HG02759 (cell line): ENCODE results near the gene FA2H.
A peak's percentile ranks its signal among the peaks of the same experiment; 100 is the strongest.
"Not testable (repeated sequence)": the region's sequence is repeated elsewhere in the genome, so short reads cannot be mapped to it uniquely, and the experiment has no call there.

ENCODE experiments used
- ATAC-seq: cut with Tn5 transposase; IDR thresholded peaks from one replicate; pipeline ENCODE4 v1.9.1; 2021; ENCODE audit warnings: mild to moderate bottlenecking, moderate library complexity; ENCODE audit not compliant: unreplicated experiment

Gene FA2H

DNA sequence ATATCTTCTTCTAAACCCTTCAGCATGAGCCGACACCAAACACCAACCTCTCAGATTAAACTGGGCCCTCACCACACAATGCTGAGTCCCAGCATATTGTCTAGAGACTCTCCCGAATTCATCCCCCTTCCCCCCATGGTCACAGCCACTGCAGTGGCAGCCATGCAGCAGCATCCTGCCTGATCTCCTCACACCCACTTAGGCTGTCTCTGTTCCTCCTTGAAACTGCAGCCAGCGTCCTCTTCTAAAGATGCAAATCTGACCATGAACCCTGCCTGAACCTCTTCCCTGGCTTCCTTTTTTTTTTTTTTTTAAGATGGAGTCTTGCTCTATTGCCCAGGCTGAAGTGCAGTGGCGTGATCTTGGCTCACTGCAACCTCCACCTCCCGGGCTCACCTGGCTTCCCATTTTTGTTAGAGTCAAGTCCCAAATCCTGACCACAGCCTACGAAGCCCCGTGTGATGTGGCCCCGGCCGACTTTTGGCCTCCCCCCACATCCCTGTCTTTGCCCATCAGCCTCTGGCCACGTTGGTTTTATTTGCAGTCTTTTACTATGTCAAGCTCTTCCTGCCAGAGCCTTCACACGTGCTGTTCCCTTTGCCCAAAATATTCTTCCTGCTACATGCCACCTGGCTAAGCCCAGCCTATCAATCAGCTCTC is 2.8 kb downstream of the FA2H start:
- ATAC-seq = peak; percentile 70

DNA sequence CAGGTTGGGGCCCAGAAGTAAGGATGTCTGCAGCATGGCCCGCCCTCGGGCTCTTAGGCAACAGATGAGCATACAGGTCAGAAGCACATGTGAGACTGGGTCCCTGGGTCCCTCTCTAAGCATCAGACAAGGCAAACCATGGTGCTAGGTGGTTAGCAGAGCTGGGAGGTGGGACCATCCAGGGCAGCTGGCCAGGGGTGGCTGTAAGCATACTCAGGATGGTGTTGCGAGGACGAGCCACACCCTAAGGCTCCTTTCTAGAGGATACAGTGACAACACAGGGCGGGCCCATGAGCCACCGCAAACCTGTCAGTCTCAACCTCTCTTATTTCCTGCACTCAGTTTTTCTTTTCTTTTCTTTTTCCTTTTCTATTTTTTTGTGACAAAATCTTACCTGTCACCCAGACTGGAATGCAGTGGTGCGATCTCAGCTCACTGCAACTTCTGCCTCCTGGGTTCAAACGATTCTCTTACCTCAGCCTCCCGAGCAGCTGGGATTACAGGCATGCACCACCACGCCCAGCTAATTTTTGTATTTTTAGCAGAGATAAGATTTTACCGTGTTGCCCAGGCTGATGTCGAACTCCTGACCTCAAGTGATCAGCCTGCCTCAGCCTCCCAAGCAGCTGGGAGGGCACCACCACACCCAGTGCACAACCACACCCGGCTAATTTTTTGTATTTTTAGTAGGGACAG is 3.6 kb downstream of the FA2H start:
- no peak for ATAC-seq

DNA sequence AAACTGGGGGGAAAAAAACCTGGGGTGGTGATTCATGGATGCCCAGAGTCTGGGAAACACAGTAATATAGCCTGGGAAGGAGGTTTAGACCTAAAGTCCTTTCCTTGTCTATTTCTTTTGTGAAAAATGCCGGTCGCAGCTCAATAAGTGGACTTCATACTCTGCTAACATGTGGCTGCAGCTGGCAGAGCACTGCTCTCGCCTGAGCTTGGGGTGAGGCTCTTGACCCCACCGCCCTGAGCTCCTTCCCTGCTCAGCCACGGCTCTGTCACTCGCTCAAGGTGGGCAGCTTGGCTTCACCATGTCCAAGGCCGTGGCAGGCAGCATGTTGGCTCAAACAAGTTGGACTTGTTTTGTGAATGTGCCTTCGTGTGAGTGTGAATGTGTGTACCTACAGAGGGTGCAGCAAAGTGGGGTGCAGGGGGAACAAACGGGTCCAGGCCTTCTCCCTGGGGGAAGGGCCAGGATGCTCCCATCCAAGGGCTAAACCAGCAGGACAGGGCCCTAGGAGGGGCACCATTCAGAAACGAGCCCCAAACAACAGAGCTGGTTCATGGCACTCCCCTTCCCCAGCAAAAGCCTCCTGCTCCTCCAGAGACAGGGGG is 4.9 kb downstream of the FA2H start:
- no peak for ATAC-seq

DNA sequence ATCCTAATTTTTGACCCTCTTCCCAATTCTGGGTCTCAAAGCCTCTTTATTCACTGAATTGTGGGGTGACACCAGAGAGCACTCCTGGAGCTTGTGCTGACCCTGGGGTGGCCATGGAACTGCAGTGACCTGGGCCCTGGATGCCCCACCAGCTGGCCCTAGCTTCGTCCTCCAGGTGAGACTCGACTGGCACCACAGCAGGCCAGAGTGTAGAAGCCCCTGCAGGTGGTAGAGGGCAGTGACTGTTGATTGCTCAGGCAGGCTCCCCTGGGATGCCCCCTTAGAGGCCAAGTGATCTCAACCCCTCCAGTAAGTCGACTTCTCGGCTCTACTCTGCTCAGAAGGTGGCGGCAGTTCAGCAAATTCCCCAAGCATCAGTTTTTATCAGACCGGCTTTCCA is 6.4 kb downstream of the FA2H start:
- ATAC-seq = no peak

DNA sequence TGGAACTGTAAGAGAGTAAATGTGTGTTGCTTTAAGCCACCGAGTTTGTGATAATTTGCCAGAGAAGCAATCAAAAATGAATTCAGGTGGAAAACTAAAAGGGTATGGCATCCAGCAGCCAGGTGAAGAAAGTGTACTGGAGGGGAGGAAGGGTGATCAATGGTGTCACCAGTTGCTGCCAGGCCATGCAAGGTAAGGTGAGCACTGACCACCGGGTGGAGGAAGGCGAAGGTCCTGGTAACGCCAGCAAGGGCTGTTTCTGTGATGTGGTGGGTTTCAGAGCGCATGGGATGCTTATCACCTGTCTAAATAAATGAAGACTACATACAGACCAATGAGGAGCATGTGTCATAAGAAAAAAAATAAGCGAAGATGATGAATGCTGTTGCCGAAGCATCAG is 6.9 kb downstream of the FA2H start:
- no peak for ATAC-seq

DNA sequence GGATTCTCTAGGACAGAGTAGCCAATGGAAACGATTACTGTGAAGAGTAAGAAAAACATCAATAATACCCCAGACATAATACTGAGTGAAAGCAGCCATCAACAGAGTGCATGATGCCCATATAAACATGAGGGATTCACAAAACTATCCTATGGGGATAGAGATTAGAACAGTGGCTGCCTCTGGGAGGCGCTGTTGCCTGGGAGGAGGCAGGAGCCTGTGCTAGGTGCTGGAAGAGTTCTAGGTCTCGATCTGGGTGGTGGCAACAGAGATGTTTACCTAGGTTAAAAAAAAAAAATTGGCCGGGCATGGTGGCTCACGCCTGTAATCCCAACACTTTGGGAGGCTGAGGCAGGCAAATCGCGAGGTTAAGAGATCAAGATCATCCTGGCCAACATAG is 7.9 kb downstream of the FA2H start:
- ATAC-seq = no peak

DNA sequence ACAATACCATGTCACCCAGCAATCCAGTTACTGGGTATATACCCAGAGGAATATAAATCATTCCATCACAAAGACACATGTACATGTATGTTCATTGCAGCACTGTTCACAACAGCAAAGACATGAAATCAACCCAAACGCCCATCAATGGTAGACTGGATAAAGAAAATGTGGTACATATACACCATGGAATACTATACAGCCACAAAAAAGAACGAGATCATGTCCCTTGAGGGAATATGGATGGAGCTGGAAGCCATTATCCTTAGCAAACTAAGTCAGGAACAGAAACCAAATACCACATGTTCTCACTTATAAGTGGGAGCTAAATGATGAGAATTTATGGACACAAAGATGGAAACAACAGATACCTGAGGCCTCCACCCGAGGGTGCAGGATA is 10.4 kb downstream of the FA2H start:
- ATAC-seq = not testable (repeated sequence)

DNA sequence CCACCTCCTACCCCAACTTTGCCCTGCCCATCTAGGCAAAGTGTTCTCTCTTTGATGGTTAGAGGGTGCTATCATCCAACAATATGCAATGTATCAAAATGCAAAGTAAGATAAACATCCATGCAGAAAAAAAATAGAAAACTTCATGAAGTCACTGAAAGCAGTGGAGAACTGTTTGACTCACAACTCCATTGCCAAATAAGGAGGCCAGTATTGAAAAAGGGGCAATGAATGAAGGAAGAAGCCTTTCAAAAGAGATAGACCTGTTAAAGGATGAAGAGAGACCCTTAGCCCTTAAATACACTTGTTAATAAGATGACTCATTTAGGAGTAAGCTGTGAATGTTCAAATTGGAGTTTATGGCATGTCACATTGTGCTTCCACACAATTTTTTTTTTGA is 13.0 kb downstream of the FA2H start:
- ATAC-seq = no peak

DNA sequence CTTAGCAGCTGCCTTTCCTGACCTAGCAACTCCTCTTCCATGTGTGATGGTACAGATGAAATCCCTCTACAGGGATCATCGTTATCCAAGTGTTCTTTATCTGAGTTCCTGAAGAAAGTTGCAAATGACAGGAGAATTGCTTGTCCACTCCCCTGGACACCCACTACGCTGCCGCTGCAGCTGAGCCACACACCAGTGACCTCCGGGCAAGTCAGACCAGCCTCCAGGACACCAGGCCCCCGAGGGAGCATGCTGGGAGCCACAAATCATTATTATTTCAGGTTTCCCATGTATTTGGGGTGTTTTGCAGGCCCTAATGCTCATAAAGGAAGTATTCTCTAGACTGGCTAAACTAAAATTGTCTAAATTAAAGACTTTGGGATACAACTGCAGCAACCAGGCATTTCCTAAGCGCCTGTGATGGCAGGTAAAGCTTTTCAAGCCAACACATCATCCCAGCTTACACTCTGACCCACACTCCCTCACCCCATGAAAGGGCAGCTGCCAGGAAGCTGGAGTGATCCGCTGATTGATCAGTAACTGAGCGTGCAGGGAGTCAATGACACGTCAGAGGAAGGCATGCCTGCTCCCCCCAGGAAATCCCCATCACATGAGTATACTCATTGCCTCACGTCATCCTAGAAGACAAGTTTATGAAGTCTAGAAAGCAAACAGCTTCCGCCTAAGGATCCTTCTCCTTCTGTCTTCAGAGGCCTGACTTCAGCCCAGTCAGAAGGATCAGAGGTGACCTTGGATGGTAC is 14.4 kb downstream of the FA2H start:
- no peak for ATAC-seq

DNA sequence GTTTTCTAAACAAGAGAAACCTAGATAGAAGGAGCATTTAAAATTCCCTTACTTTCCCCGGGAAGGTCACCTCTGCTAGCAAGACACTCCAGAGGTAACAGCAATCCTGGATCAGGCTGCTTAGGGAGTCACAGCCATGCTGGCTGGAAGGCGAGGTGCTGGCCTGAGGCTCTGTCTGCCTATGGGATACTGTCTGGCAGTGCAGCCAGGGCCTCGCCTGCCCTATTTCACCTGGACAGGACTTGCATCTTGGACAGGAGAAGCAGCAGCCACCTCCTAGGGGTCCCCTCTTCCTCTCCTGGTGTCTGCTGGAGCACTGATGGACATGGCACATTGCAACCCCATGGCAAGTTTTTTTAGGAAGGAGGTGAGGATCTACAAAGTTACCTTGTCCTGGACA is 15.1 kb downstream of the FA2H start:
- ATAC-seq = no peak

DNA sequence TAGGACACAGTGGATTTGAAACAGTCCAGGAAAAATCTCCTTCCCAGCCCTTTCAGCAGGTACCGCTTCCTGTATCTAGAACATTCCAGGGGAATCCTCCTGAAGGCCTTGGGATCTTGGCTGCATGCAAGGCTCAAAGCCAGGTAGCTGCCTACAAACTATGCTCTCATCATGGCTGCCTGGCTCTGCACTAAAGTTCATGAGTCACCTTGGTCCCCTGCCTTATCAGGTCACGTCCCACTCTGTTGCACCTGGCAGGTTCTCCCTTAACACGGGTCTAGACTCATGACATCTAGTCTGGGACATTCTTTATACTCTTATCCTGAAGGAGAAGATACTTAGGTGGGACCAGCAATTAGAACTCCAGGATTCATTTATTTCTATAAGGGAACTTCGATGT is 15.8 kb downstream of the FA2H start:
- ATAC-seq = no peak

DNA sequence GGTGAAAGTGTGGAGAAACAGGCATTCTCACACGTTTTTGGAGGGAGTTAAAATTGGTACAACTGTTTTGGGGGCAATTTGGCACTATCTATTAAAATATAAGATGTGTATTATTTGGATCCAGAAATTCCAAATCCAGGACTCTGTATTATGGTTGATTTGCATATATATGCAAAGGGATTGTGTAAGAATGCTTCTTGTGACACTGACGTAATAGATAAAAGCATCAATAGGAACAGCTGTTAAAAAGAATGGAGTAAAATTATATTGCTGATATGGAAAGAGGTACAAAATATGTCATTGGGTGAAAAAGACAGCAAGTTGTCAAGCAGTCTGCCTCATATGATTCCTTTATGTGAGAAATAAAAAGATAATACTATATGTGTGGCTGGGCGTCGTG is 17.3 kb downstream of the FA2H start:
- ATAC-seq = no peak

DNA sequence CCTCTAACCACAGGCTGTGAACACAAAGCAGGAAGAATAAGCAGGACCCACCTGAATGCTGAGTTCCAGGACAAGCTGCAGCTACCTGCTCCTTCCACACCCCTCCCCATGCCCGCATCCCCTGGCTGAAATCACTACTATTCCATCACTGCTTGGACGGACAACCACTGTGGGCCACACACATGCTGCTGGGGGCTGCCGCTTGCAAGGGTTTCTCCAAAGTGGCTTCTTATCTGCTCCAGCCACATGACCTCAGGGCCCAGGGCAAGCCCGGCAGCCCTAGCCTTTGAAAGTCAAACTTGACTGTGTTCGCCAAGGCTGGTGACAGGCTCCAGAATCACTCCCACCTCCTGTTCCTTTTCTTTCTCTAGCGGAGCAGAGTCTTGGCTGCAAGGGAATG is 18.4 kb downstream of the FA2H start:
- no peak for ATAC-seq

DNA sequence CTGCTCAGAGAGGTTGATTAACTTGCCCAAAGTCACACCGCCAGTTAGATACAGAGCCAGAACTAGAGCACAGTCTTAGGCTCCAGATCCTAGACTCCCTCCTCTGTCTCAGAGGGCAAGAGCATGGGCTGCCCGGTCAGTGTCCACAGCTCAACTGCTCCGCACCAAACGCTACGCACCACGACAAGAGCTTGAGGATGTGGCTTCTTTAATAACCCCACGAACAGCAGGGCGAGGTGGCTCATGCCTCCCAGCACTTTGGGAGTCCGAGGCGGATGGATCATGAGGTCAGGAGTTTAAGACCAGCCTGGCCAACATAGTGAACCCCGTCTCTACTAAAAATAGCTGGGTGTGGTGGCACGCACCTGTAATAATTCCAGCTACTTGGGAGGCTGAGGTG is 21.4 kb downstream of the FA2H start:
- no peak for ATAC-seq

DNA sequence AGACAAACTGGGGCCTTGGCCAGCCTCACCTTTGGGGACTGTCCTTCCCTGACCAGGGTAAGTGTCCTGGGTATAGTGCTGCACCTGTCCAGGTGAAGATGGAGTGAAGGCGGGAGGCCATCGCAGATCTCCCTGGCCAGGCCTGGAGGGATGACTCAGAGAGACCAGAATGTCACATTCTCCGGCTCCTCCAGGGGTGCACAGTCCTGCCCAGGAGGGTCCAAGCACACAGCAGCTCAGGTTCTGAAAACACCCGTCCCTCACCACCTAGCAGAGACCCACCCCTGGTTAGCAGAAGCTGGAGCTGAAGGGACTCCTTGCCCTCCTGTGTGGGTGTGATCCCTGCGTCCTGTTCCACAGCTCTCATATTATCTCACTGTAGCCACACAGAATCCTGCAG is 21.9 kb downstream of the FA2H start:
- ATAC-seq = no peak

DNA sequence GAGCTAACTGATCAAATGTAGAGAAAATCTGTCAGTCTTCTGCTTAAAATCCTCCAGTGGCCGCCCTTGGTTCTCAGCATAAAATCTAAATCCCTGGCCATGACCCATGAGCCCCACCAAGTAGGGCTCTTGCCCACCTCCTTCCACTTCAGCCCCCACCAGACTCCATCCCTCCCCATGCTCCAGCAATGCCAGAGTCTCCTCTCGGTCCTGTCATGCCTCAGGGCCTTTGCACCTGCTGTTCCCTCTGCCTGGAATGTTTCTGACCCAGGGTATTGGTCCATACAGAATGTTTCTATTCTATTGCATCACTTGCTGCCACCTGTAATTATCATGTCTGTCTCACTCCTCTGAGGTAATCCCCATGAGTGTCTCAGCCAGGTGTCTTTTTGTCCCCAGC is 22.4 kb downstream of the FA2H start:
- no peak for ATAC-seq

DNA sequence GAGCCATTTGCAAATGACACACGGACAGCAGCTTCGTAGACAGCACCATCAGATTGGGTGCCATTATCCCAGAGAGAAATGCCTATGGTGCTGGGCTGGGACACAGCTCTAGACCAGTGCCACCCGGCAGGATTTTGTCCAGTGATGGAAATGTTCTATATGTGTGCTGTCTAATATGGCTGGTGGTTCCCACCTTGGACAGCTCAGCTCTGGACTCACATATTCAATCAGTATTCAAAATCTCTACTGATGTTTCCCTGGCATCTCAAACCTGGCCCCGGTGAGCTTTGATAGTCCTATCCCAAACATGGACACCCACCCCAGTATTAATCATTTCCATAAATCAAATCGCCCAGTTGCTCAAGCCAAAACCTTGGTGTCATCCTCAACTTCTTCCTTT is 23.0 kb downstream of the FA2H start:
- ATAC-seq = no peak

DNA sequence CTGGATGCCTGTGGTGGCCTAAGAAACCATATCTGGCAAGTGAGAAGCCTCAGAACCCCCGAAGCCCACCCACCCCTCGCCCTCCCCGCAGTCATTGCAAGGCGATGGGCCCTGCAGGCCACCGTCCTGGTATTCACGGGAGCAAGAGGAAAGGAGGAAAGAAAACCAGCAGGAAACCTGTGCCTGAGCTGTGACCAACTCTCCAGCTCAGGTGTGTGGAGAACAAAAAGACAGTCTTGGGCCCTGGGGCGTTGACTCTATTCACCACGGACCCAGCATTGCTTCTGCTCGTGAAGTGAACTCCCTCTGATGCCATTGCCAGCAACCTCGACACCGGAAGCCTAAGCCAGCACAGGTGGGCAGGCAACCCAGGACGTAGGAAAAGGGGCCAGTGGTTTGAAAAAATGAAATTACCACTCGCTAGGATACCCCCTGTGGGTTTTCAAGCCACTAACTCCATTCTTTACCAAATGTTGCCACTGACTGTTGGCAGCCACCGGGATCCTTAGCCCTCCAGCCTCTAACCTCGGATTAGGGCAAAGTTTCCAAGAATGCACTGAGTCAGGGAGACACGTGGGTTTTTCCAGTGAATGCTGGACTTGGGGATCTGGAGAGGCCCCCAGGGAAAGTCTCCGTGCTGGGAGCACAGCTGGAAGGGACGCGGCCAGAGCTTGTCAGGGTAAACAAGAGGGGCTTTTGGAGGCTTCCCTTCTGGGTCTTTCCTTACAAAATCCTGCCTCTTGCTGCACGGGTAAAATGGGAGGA is 25.1 kb downstream of the FA2H start:
- ATAC-seq = no peak

DNA sequence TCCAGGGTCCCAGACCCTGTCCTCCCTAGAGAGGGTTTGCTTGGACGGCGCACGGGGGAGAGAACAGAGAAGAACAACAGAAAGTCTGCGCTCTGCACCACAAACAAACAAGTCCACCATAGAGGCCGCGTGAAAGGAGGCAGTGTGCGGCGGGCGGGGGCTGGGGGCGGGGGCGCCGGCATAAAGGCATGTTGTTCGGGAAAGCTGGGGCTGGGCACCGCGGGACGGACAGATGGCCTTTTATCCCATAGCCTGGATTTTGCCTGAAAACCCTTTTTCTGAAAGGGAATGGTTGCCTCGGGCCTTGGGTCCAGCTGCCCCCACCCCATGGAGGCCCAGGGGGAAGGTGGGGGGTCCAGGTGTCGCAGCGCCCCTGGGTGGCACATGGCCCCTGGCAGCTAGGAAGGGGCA is 26.0 kb downstream of the FA2H start:
- ATAC-seq = no peak

DNA sequence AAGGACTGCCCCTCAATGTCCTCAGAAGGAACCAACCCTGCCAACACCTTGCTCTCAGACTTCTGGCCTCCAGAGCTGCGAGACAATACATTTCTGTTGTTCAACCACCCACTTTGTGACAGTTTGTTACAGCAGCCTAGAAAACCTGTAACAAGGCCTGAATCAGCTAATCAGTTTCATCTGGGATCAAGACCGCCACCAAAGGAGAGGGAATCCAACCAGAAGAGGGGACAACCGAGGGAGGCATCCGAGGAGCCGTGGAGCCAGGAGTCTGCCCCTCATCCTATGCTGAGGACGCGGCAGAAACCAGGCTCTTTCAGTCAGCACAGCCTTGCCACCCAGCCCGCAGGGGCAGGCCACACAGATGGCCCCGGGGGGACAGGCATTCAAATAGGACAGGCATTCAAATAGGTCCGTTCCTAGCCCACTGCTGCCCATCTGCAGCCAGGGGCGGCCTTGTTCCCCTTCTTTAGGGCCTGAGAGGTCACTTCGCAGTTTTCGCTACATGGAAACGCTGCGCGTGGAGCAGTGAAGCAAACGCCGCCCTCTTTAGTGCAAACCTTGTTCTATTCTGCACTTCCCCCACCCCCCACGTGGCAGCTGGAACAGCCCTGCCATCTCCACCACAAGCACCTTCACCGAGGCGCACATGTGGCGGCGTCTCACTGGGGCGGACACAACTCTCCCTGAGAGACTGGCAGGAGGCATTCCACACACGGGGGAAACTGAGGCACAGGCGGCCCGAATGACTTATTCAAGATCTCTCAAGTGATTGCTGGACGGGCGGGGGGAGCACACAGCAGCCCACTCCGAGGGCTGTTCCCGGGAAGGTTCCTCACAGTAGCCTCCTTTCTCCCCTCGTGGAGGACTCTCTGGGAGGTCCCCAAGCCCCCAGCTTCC is 26.7 kb downstream of the FA2H start:
- ATAC-seq = no peak
